ENCODE data around the gene PSME3IP1. TPM values are rescaled to one million over a fixed set of nuclear protein-coding genes. Genes with fewer than 3 reads are reported as not detected.

PSME3IP1 gene
- total RNA-seq, 1 donor from 2014 or later: 116 TPM

- H3K27me3 Mint-ChIP-seq (ENCODE audit: insufficient read depth): no peaks in the 10 kb centered on the region
These were observed 7.6 kb downstream of the PSME3IP1 start for GRCh38 chr16:57178196-57178595.

GRCh38 chr16:57175896-57176295 is 9.9 kb downstream of the PSME3IP1 start:
- no peak for DNase-seq (ENCODE audit: low spot score)
- intact Hi-C loops (cut with micrococcal nuclease): no loop called here
- Mint-ChIP-seq H3K36me3 (ENCODE audit: low read depth) (peaks cover 27% of the 10 kb centered on the region), H3K27ac (no peak overlapping the region), H3K4me1 (ENCODE audit: low read depth) (no peaks in the 10 kb centered on the region), H3K27me3 (ENCODE audit: insufficient read depth) (no peaks in the 10 kb centered on the region), H3K9me3 (no peaks in the 10 kb centered on the region), H3K4me3 (no peak overlapping the region)

More at GRCh38 chr16:57178196-57178595, 7.6 kb downstream of the PSME3IP1 start:
- intact Hi-C loops (cut with micrococcal nuclease): no loop called here
- Mint-ChIP-seq H3K4me1 (ENCODE audit: low read depth) (peaks cover 5% of the 10 kb centered on the region), H3K4me3 (no peak overlapping the region), H3K27ac (no peak overlapping the region), H3K36me3 (ENCODE audit: low read depth) (peaks cover 11% of the 10 kb centered on the region), H3K9me3 (no peaks in the 10 kb centered on the region)
- no peak for DNase-seq (ENCODE audit: low spot score)

GRCh38 chr16:57172721-57173290 is 13.0 kb downstream of the PSME3IP1 start:
- Mint-ChIP-seq H3K4me1 (ENCODE audit: low read depth) (no peaks in the 10 kb centered on the region), H3K9me3 (no peaks in the 10 kb centered on the region), H3K27me3 (ENCODE audit: insufficient read depth) (no peaks in the 10 kb centered on the region), H3K27ac (no peak overlapping the region), H3K4me3 (no peak overlapping the region), H3K36me3 (ENCODE audit: low read depth) (peaks cover 36% of the 10 kb centered on the region)
- intact Hi-C loops (cut with micrococcal nuclease): no loop called here
- no peak for DNase-seq (ENCODE audit: low spot score)

GRCh38 chr16:57169327-57169726 is 16.5 kb downstream of the PSME3IP1 start:
- no peak for DNase-seq (ENCODE audit: low spot score)
- H3K4me1 Mint-ChIP-seq (ENCODE audit: low read depth): no peaks in the 10 kb centered on the region
- intact Hi-C loops (cut with micrococcal nuclease): no loop called here
- no peaks in the 10 kb centered on the region for H3K27me3 Mint-ChIP-seq (ENCODE audit: insufficient read depth)
- H3K9me3 Mint-ChIP-seq: no peaks in the 10 kb centered on the region
- no peak overlapping the region for H3K4me3 Mint-ChIP-seq
- H3K36me3 Mint-ChIP-seq (ENCODE audit: low read depth): peaks cover 43% of the 10 kb centered on the region
- no peak overlapping the region for H3K27ac Mint-ChIP-seq

- peak; percentile 28 for DNase-seq (ENCODE audit: low spot score)
- H3K4me3 Mint-ChIP-seq: no peak overlapping the region
- no peaks in the 10 kb centered on the region for H3K9me3 Mint-ChIP-seq
- no peak overlapping the region for H3K27ac Mint-ChIP-seq
- H3K27me3 Mint-ChIP-seq (ENCODE audit: insufficient read depth): no peaks in the 10 kb centered on the region
- intact Hi-C loops (cut with micrococcal nuclease): loop anchor here (1.0 kb wide), 3 partner anchors 75 to 204 kb away; no protein-coding TSS in a partner anchor
- H3K4me1 Mint-ChIP-seq (ENCODE audit: low read depth): no peaks in the 10 kb centered on the region
- peaks cover 39% of the 10 kb centered on the region for H3K36me3 Mint-ChIP-seq (ENCODE audit: low read depth)
These were observed 17.9 kb downstream of the PSME3IP1 start for GRCh38 chr16:57167953-57168352.

GRCh38 chr16:57167538-57167937 is 18.3 kb downstream of the PSME3IP1 start:
- Mint-ChIP-seq H3K9me3 (no peaks in the 10 kb centered on the region), H3K27ac (no peak overlapping the region), H3K27me3 (ENCODE audit: insufficient read depth) (no peaks in the 10 kb centered on the region), H3K4me1 (ENCODE audit: low read depth) (no peaks in the 10 kb centered on the region), H3K4me3 (no peak overlapping the region), H3K36me3 (ENCODE audit: low read depth) (peaks cover 37% of the 10 kb centered on the region)
- intact Hi-C loops (cut with micrococcal nuclease): no loop called here
- DNase-seq (ENCODE audit: low spot score): no peak

GRCh38 chr16:57166951-57167350 is 18.9 kb downstream of the PSME3IP1 start:
- no peak overlapping the region for H3K27ac Mint-ChIP-seq
- H3K4me1 Mint-ChIP-seq (ENCODE audit: low read depth): no peaks in the 10 kb centered on the region
- H3K9me3 Mint-ChIP-seq: no peaks in the 10 kb centered on the region
- H3K4me3 Mint-ChIP-seq: no peak overlapping the region
- intact Hi-C loops (cut with micrococcal nuclease): no loop called here
- DNase-seq (ENCODE audit: low spot score): no peak
- no peaks in the 10 kb centered on the region for H3K27me3 Mint-ChIP-seq (ENCODE audit: insufficient read depth)
- H3K36me3 Mint-ChIP-seq (ENCODE audit: low read depth): peaks cover 33% of the 10 kb centered on the region

- peaks cover 31% of the 10 kb centered on the region for H3K36me3 Mint-ChIP-seq (ENCODE audit: low read depth)
- intact Hi-C loops (cut with micrococcal nuclease): no loop called here
These were observed 19.4 kb downstream of the PSME3IP1 start for GRCh38 chr16:57166451-57166850.

GRCh38 chr16:57165938-57166337 is 19.9 kb downstream of the PSME3IP1 start:
- no peaks in the 10 kb centered on the region for H3K27me3 Mint-ChIP-seq (ENCODE audit: insufficient read depth)
- no peak overlapping the region for H3K27ac Mint-ChIP-seq
- no peak overlapping the region for H3K4me3 Mint-ChIP-seq
- H3K4me1 Mint-ChIP-seq (ENCODE audit: low read depth): peaks cover 2% of the 10 kb centered on the region
- intact Hi-C loops (cut with micrococcal nuclease): no loop called here
- peaks cover 26% of the 10 kb centered on the region for H3K36me3 Mint-ChIP-seq (ENCODE audit: low read depth)
- no peaks in the 10 kb centered on the region for H3K9me3 Mint-ChIP-seq
- DNase-seq (ENCODE audit: low spot score): no peak

More at GRCh38 chr16:57166451-57166850, 19.4 kb downstream of the PSME3IP1 start:
- H3K4me3 Mint-ChIP-seq: no peak overlapping the region
- H3K9me3 Mint-ChIP-seq: no peaks in the 10 kb centered on the region
- H3K4me1 Mint-ChIP-seq (ENCODE audit: low read depth): no peaks in the 10 kb centered on the region
- DNase-seq (ENCODE audit: low spot score): no peak
- H3K27ac Mint-ChIP-seq: no peak overlapping the region
- no peaks in the 10 kb centered on the region for H3K27me3 Mint-ChIP-seq (ENCODE audit: insufficient read depth)

GRCh38 chr16:57165483-57165882 is 20.4 kb downstream of the PSME3IP1 start:
- Mint-ChIP-seq H3K4me3 (no peak overlapping the region), H3K27ac (no peak overlapping the region), H3K9me3 (no peaks in the 10 kb centered on the region), H3K36me3 (ENCODE audit: low read depth) (peaks cover 26% of the 10 kb centered on the region), H3K27me3 (ENCODE audit: insufficient read depth) (no peaks in the 10 kb centered on the region), H3K4me1 (ENCODE audit: low read depth) (peaks cover 6% of the 10 kb centered on the region)
- intact Hi-C loops (cut with micrococcal nuclease): no loop called here
- no peak for DNase-seq (ENCODE audit: low spot score)

GRCh38 chr16:57163842-57164241 is 22.0 kb downstream of the PSME3IP1 start:
- Mint-ChIP-seq H3K27me3 (ENCODE audit: insufficient read depth) (no peaks in the 10 kb centered on the region), H3K9me3 (no peaks in the 10 kb centered on the region), H3K4me1 (ENCODE audit: low read depth) (peaks cover 18% of the 10 kb centered on the region), H3K36me3 (ENCODE audit: low read depth) (peaks cover 32% of the 10 kb centered on the region), H3K4me3 (no peak overlapping the region), H3K27ac (no peak overlapping the region)
- no peak for DNase-seq (ENCODE audit: low spot score)
- intact Hi-C loops (cut with micrococcal nuclease): no loop called here

- Mint-ChIP-seq H3K27me3 (ENCODE audit: insufficient read depth) (no peaks in the 10 kb centered on the region), H3K9me3 (no peaks in the 10 kb centered on the region)
- DNase-seq (ENCODE audit: low spot score): no peak
These were observed 26.4 kb downstream of the PSME3IP1 start for GRCh38 chr16:57159447-57159846.

GRCh38 chr16:57157533-57157932 is 28.3 kb downstream of the PSME3IP1 start:
- Mint-ChIP-seq H3K4me3 (no peak overlapping the region), H3K36me3 (ENCODE audit: low read depth) (peaks cover 53% of the 10 kb centered on the region), H3K4me1 (ENCODE audit: low read depth) (peaks cover 35% of the 10 kb centered on the region), H3K9me3 (no peaks in the 10 kb centered on the region), H3K27ac (no peak overlapping the region), H3K27me3 (ENCODE audit: insufficient read depth) (no peaks in the 10 kb centered on the region)
- no peak for DNase-seq (ENCODE audit: low spot score)
- intact Hi-C loops (cut with micrococcal nuclease): no loop called here

More at GRCh38 chr16:57159447-57159846, 26.4 kb downstream of the PSME3IP1 start:
- intact Hi-C loops (cut with micrococcal nuclease): no loop called here
- Mint-ChIP-seq H3K4me1 (ENCODE audit: low read depth) (peaks cover 32% of the 10 kb centered on the region), H3K36me3 (ENCODE audit: low read depth) (peaks cover 42% of the 10 kb centered on the region), H3K4me3 (no peak overlapping the region), H3K27ac (no peak overlapping the region)

- no peak overlapping the region for H3K4me3 Mint-ChIP-seq
- H3K27me3 Mint-ChIP-seq (ENCODE audit: insufficient read depth): no peaks in the 10 kb centered on the region
- no peak for DNase-seq (ENCODE audit: low spot score)
- peaks cover 57% of the 10 kb centered on the region for H3K36me3 Mint-ChIP-seq (ENCODE audit: low read depth)
- no peaks in the 10 kb centered on the region for H3K9me3 Mint-ChIP-seq
- H3K27ac Mint-ChIP-seq: no peak overlapping the region
- H3K4me1 Mint-ChIP-seq (ENCODE audit: low read depth): peaks cover 42% of the 10 kb centered on the region
- intact Hi-C loops (cut with micrococcal nuclease): no loop called here
These were observed 29.5 kb downstream of the PSME3IP1 start for GRCh38 chr16:57156351-57156703.

Data from activated T-helper 1 cell treated with anti-CD3 and anti-CD28 coated beads, Interleukin-12 subunit alpha, Interleukin-12 subunit beta, Interleukin-2, Interleukin-4 antibody, amounts not matched to agents 30 ng/mL and 10 ng/mL and 1 ng/mL, durations not matched to agents 14 hours and 24 hours and 36 hours (primary cell).